Activated CD8-positive, alpha-beta T cell treated with anti-CD3 and anti-CD28 coated beads for 36 hours (primary cell): ENCODE data around the gene PITPNC1. TPM values are rescaled to one million over a fixed set of nuclear protein-coding genes. Genes with fewer than 3 reads are reported as not detected.
A peak's percentile ranks its signal among the peaks of the same experiment; 100 is the strongest.
"Not testable (repeated sequence)": the region's sequence is repeated elsewhere in the genome, so short reads cannot be mapped to it uniquely, and the experiment has no call there.

Source experiments
- ATAC-seq: fragments of 200-7000 bp; cut with Tn5 transposase; one replicate; pipeline ENCODE4 v1.10.0; 2021; ENCODE audit warnings: mild to moderate bottlenecking, moderate library complexity
- CTCF ChIA-PET: fragments of 350-600 bp; sonication (Branson Sonifier 250); formaldehyde crosslinking; loops from one replicate; lab custom pipeline; 2021; ENCODE audit warnings: antibody characterized with exemption; lab: Charles Lee
- POLR2A ChIA-PET: fragments of 350-600 bp; sonication (Branson Sonifier 250); formaldehyde crosslinking; loops from one replicate; lab custom pipeline; 2021; ENCODE audit warnings: antibody characterized with exemption; lab: Charles Lee
- DNase-seq: peaks from one replicate; pipeline ENCODE4 v3.0.0-alpha.2; 2020
- H3K27ac Mint-ChIP-seq: one replicate; pipeline ENCODE4 v1.8.0; 2021; ENCODE audit warnings: mild to moderate bottlenecking, mixed read lengths
- H3K27me3 Mint-ChIP-seq: one replicate; pipeline ENCODE4 v1.8.0; 2021; ENCODE audit warnings: mixed read lengths
- H3K36me3 Mint-ChIP-seq: one replicate; pipeline ENCODE4 v1.8.0; 2021; ENCODE audit warnings: low read depth, mixed read lengths
- H3K4me1 Mint-ChIP-seq: one replicate; pipeline ENCODE4 v1.8.0; 2021; ENCODE audit warnings: low read depth, mixed read lengths
- H3K4me3 Mint-ChIP-seq: one replicate; pipeline ENCODE4 v1.8.0; 2021; ENCODE audit warnings: mild to moderate bottlenecking, moderate library complexity, mixed read lengths
- H3K9me3 Mint-ChIP-seq: one replicate; pipeline ENCODE4 v1.8.0; 2021; ENCODE audit warnings: mixed read lengths
- intact Hi-C: fragments of 100-400 bp; cut with micrococcal nuclease; formaldehyde crosslinking; loops from one replicate; pipeline ENCODE4 v1.10.0; 2022
- total RNA-seq, 2 experiments: library from RNA; stranded (reverse); gene quantifications; one replicate each; pipeline ENCODE4 v1.2.3, GENCODE V29; 2021
- TF ChIP-seq, protein P1 (sequence below): fragments of 200-600 bp; IDR thresholded peaks from one replicate; pipeline ENCODE4 v1.8.0; 2022; ENCODE audit warnings: antibody characterized with exemption, mild to moderate bottlenecking

PITPNC1 gene
- total RNA-seq, 2 experiments from 2014 or later = 51.8 to 56.3 TPM

DNA sequence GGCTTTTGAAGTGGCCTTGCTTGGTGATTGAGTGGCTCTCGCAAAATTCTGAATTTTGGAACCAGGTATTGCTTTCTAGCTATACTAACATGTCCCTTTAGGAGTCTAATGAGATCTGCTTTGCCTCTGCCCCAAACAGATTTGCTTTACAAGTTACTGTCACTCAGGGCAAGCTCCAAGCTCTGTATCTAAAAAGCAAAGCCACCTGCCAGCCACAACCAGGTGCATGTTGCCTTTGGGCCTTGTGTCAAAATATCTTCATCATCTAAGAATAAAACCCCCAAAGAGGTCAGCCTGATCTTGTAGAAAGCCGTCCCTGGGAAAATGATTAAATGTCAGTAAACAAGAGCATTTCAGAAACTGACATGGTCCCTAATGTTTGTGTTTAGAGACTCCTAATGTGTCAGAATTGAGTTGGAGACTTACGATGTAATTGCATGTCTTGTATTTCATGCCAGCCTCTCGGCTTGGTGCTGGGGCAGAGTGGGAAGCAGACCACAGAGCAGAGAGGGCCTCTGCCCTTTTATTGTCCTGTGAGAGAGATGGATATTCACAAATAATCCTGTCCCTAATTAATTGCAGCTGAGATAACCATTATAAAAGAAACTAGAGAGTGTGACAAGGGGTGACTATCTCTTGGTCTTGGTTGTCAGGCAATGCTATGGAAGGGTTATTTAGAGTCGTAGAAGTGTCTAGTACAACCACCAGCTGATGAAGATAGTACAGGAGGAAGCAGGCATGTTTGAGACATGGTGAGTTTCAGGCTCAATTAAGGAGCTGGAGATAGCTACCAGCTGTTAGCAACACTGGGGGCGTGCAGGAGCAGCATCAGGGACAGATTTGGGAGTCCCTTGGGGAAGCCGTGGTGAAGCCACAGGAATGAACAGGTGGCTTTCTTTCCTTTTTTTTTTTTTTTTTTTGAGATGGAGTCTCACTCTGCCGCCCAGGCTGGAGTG is 90.7 kb downstream of the PITPNC1 start:
- peak overlapping the region; percentile 28 for H3K4me3 Mint-ChIP-seq
- H3K27ac Mint-ChIP-seq = peak overlapping the region; percentile 90
- ChIA-PET CTCF (interaction anchor here (0.6 to 3.8 kb wide), 7 partner anchors 26 to 93 kb away, joined by 3 to 33 read pairs (median 6); no protein-coding TSS in a partner anchor), POLR2A (interaction anchor here (1.0 to 3.8 kb wide), 7 partner anchors 11 to 90 kb away, joined by 3 to 21 read pairs (median 3); no protein-coding TSS in a partner anchor)
- peaks cover 11% of the 10 kb centered on the region for H3K36me3 Mint-ChIP-seq
- H3K9me3 Mint-ChIP-seq = peaks cover 2% of the 10 kb centered on the region
- no peaks in the 10 kb centered on the region for H3K27me3 Mint-ChIP-seq
- TF ChIP-seq, protein P1, sequence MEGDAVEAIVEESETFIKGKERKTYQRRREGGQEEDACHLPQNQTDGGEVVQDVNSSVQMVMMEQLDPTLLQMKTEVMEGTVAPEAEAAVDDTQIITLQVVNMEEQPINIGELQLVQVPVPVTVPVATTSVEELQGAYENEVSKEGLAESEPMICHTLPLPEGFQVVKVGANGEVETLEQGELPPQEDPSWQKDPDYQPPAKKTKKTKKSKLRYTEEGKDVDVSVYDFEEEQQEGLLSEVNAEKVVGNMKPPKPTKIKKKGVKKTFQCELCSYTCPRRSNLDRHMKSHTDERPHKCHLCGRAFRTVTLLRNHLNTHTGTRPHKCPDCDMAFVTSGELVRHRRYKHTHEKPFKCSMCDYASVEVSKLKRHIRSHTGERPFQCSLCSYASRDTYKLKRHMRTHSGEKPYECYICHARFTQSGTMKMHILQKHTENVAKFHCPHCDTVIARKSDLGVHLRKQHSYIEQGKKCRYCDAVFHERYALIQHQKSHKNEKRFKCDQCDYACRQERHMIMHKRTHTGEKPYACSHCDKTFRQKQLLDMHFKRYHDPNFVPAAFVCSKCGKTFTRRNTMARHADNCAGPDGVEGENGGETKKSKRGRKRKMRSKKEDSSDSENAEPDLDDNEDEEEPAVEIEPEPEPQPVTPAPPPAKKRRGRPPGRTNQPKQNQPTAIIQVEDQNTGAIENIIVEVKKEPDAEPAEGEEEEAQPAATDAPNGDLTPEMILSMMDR = no peak
- ATAC-seq (peak; percentile 8), DNase-seq (no peak)
- intact Hi-C loops = no loop called here
- H3K4me1 Mint-ChIP-seq = peaks cover 74% of the 10 kb centered on the region

GRCh38 chr17:67469208-67469980 is 92.3 kb downstream of the PITPNC1 start:
- peaks cover 11% of the 10 kb centered on the region for H3K36me3 Mint-ChIP-seq
- peaks cover 71% of the 10 kb centered on the region for H3K4me1 Mint-ChIP-seq
- ChIA-PET POLR2A (interaction anchor here (0.6 to 3.8 kb wide), 9 partner anchors 9 to 91 kb away, joined by 3 to 21 read pairs (median 4); no protein-coding TSS in a partner anchor), CTCF (interaction anchor here (1.0 to 3.8 kb wide), 11 partner anchors 14 to 94 kb away, joined by 3 to 33 read pairs (median 4); partner anchors contain the start of gene PITPNC1)
- ATAC-seq (peak; percentile 79), DNase-seq (peak; percentile 80)
- no peaks in the 10 kb centered on the region for H3K27me3 Mint-ChIP-seq
- H3K9me3 Mint-ChIP-seq = peaks cover 2% of the 10 kb centered on the region
- peak overlapping the region; percentile 66 for H3K4me3 Mint-ChIP-seq
- TF ChIP-seq, protein P1 = no peak
- peak overlapping the region; percentile 94 for H3K27ac Mint-ChIP-seq
- intact Hi-C loops = no loop called here

GRCh38 chr17:67470163-67470562 is 93.1 kb downstream of the PITPNC1 start:
- H3K9me3 Mint-ChIP-seq = peaks cover 2% of the 10 kb centered on the region
- H3K27ac Mint-ChIP-seq = peak overlapping the region; percentile 61
- H3K4me3 Mint-ChIP-seq = no peak overlapping the region
- H3K36me3 Mint-ChIP-seq = peaks cover 11% of the 10 kb centered on the region
- H3K4me1 Mint-ChIP-seq = peaks cover 71% of the 10 kb centered on the region
- no peaks in the 10 kb centered on the region for H3K27me3 Mint-ChIP-seq
- intact Hi-C loops = no loop called here
- TF ChIP-seq, protein P1 = no peak
- ATAC-seq (no peak), DNase-seq (no peak)
- ChIA-PET POLR2A (interaction anchor here (0.9 to 3.8 kb wide), 6 partner anchors 8 to 92 kb away, joined by 3 to 21 read pairs (median 5); no protein-coding TSS in a partner anchor), CTCF (interaction anchor here (1.0 to 3.8 kb wide), 11 partner anchors 13 to 95 kb away, joined by 3 to 33 read pairs (median 4); partner anchors contain the start of gene PITPNC1)

- Mint-ChIP-seq H3K27me3 (no peaks in the 10 kb centered on the region), H3K27ac (no peak overlapping the region), H3K36me3 (peaks cover 11% of the 10 kb centered on the region), H3K4me3 (no peak overlapping the region), H3K9me3 (peaks cover 2% of the 10 kb centered on the region), H3K4me1 (peaks cover 74% of the 10 kb centered on the region)
- intact Hi-C loops = no loop called here
- ATAC-seq (no peak), DNase-seq (no peak)
- POLR2A ChIA-PET = no interaction called here
- CTCF ChIA-PET = no interaction called here
- TF ChIP-seq, protein P1 = no peak
These were observed 94.0 kb downstream of the PITPNC1 start for GRCh38 chr17:67471118-67471517.

GRCh38 chr17:67472606-67473005 is 95.5 kb downstream of the PITPNC1 start:
- ATAC-seq, H3K4me3 Mint-ChIP-seq, H3K36me3 Mint-ChIP-seq, H3K9me3 Mint-ChIP-seq, DNase-seq, H3K27me3 Mint-ChIP-seq, intact Hi-C loops, H3K27ac Mint-ChIP-seq: not testable (repeated sequence)
- H3K4me1 Mint-ChIP-seq = peaks cover 65% of the 10 kb centered on the region
- ChIA-PET CTCF (interaction anchor here (0.9 to 7.7 kb wide), 3 partner anchors 18 to 97 kb away, joined by 3 to 201 read pairs (median 119); partner anchors contain the start of gene PITPNC1), POLR2A (interaction anchor here (0.7 to 10.6 kb wide), 5 partner anchors 9 to 95 kb away, joined by 3 to 86 read pairs (median 3); partner anchors contain the start of gene PITPNC1)
